GM12865 (cell line): ENCODE results near the gene PDE11A.
"Not testable (repeated sequence)": the region's sequence is repeated elsewhere in the genome, so short reads cannot be mapped to it uniquely, and the experiment has no call there.

Experiments
- DNase-seq: peaks from one replicate; pipeline ENCODE4 v3.0.0; 2010; ENCODE audit warnings: low read depth
- H3K4me3 ChIP-seq: 2 replicates; pipeline ENCODE4 v1.5.1; 2011; ENCODE audit warnings: mild to moderate bottlenecking, low read depth, low read length, control low read depth
- TF ChIP-seq, protein P1 (sequence below): IDR thresholded peaks from 2 replicates; pipeline ENCODE4 v1.5.1; 2011; ENCODE audit warnings: low read length, control low read depth, low read depth, inconsistent platforms; ENCODE audit not compliant: insufficient read depth; ENCODE audit errors: missing control alignments

The PDE11A gene

DNA sequence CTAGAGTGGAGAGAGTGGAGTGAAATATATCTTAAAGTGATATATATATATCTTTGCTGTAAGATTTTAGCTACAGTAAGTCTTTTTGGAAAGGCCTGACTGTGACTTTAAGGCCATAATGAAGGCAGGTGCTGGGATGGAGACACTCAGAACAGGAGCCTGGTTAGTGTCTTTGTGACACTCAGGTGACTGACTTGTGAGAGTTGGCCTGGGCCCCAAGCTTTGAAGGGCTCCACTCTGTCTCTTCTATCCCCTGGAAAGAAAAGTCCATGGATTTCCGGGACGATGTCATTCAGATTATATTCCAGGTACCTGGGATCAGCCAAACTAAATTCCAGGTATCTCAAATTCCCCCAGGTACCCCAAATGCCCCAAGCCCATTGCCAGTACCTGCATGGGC lies 276.6 kb downstream of the PDE11A start:
- TF ChIP-seq, protein P1, sequence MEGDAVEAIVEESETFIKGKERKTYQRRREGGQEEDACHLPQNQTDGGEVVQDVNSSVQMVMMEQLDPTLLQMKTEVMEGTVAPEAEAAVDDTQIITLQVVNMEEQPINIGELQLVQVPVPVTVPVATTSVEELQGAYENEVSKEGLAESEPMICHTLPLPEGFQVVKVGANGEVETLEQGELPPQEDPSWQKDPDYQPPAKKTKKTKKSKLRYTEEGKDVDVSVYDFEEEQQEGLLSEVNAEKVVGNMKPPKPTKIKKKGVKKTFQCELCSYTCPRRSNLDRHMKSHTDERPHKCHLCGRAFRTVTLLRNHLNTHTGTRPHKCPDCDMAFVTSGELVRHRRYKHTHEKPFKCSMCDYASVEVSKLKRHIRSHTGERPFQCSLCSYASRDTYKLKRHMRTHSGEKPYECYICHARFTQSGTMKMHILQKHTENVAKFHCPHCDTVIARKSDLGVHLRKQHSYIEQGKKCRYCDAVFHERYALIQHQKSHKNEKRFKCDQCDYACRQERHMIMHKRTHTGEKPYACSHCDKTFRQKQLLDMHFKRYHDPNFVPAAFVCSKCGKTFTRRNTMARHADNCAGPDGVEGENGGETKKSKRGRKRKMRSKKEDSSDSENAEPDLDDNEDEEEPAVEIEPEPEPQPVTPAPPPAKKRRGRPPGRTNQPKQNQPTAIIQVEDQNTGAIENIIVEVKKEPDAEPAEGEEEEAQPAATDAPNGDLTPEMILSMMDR, result no peak
- no peak overlapping the region for H3K4me3 ChIP-seq
- no peak for DNase-seq

DNA sequence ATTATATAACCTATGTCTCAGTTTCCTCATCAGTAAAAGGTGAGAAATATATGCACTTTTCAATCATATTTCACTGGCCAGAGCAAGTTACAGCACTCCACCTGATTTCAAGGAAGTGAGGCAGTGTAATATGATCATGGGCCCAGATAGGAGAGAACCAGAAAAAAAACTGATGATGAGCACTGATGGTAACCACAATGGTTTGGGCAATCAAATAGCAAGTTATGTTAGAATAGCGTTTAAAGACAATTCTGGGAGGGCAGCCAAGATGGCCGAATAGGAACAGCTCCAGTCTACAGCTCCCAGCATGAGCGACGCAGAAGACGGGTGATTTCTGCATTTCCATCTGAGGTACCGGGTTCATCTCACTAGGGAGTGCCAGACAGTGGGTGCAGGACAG lies 287.4 kb downstream of the PDE11A start:
- not testable (repeated sequence) for DNase-seq, H3K4me3 ChIP-seq

DNA sequence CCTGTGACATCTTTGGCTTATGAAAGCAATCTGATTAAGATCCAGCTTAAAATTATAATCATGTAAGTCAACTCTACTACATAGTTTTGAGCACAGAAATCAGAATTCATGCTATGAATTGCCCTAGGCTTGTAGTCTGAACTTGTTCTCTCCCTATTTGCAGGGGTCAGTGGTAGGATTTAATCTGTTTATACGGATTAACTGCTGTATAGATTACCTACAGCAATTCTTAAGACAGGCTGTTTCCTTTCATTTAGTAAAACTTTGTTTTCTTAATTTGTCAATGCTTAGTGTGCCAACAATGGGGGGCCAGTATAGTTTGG lies 287.9 kb downstream of the PDE11A start:
- H3K4me3 ChIP-seq, result no peak overlapping the region
- no peak for DNase-seq
- TF ChIP-seq, protein P1, result no peak

DNA sequence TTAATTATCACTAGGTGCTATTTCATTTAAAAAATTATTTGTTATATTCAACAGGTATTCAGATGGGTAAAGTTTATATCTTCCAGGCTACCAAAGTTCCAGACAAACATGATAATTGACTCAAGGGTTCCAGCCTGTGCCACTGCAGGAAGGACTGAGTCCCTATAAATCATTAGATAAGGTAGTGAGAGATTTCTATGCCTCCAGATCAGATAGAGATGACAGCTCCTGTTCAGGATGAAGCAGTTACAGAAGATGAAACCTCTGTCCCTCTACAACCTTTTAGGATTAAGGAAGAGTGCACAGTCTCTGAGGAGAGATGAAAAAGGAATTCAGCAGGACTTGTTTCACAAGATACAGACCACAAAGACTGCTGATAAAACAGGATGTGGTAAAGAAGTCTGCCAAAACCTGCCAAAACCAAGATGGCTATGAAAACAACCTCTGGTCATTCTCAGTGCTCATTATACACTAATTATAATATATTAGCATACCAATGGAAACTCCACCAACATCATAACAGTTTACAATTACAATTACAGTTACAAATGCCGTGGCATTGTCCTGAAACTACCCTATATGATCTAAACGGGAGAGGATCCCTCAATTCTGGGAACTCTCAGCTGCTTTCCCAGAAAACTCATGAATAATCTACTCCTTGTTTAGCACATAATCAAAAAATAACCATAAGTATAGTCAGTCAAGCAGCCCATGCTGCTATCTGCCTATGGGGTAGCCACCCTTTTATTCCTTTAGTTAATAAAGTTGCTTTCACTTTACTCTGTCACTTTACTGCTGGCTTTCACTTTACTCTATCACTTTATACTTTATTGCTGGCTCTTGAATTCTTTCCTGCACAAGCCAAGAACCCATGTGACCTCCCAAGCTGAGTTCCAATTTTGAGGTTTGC lies 288.5 kb downstream of the PDE11A start:
- TF ChIP-seq, protein P1, result no peak
- peak; percentile 64 for DNase-seq
- no peak overlapping the region for H3K4me3 ChIP-seq

DNA sequence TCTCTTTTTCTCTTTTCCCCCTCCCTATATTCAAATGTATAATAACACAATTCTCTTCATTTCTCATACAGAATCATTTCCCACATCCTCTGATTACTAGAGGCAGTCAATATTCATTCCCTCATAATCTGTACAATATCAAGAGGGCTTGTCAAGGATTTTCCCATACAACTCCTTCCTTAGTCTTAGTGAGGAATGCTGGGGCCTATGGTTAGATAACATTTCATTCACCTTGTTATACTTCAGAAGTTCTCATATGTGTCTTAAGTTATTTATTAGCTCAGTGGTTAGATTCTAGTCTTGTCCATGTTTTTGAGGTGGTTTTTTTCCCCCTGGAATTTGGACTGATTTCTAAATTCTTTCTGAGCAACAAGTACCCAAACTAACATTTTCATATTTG lies 289.5 kb downstream of the PDE11A start:
- no peak overlapping the region for H3K4me3 ChIP-seq
- TF ChIP-seq, protein P1, result no peak
- DNase-seq, result no peak

DNA sequence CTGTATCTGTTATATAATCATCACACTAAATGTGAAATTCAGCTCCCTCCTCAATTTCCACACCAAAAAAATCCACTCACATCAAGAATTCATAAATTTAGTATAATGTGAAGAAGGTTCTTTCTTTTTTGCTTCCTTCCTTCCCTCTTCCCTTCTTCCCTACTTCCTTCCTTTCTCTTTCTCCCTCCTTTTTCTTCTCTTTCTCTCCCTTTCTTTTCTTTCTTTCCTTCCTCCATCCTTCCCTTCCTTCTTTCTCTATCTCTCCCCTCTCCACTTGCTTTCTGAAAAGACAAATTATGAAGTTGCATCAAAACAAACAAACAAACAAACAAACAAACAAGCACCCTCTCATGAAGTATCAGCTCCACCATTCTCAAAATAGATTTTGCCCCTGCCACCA lies 290.0 kb downstream of the PDE11A start:
- DNase-seq, result no peak
- no peak overlapping the region for H3K4me3 ChIP-seq
- TF ChIP-seq, protein P1, result no peak

DNA sequence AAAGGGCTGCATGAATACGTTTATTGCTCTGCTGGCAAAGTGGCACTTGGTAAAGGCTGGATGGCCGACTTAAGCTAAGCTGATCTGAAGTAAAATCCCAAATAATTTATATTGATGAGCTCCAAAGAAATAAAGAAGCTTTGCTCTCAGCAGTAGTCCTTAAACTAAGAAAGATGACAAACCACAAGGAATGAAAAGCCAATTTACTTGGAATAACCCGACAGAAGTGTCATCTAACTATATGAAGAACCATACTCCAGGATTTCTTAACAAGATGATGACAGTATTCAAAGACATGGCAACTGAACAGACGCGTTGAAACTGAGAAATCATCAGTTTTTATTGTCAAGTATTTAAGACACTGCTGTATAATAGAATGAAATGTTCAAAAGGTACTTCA lies 294.1 kb downstream of the PDE11A start:
- DNase-seq, result no peak
- TF ChIP-seq, protein P1, result no peak
- no peak overlapping the region for H3K4me3 ChIP-seq
